ENCODE data around the gene PRMT1. TPM values are rescaled to one million over a fixed set of nuclear protein-coding genes. Genes with fewer than 3 reads are reported as not detected.

PRMT1 gene
- total and polyA plus RNA-seq, 2 of the 13 experiments (the other 11 are each of a cell fraction or from before 2014, with no cell fraction given), result 324 to 374 TPM

GRCh38 chr19:49640113-49640898 is 36.8 kb upstream of the PRMT1 start, which contains the start of gene RRAS (continued):
- no peak for TF ChIP-seq TCF12 (IDR thresholded peaks at IDR 0.05)
- no peak for TF ChIP-seq TCF12 (CRISPR knock-in tag; IDR thresholded peaks at IDR 0.05)
- 0 out of 2 replicates have a peak, but pooled peaks have one; percentile 22 for TF ChIP-seq STAT6 (CRISPR knock-in tag; IDR thresholded peaks at IDR 0.05; ENCODE audit: borderline replicate concordance)
- TF ChIP-seq, protein P1, sequence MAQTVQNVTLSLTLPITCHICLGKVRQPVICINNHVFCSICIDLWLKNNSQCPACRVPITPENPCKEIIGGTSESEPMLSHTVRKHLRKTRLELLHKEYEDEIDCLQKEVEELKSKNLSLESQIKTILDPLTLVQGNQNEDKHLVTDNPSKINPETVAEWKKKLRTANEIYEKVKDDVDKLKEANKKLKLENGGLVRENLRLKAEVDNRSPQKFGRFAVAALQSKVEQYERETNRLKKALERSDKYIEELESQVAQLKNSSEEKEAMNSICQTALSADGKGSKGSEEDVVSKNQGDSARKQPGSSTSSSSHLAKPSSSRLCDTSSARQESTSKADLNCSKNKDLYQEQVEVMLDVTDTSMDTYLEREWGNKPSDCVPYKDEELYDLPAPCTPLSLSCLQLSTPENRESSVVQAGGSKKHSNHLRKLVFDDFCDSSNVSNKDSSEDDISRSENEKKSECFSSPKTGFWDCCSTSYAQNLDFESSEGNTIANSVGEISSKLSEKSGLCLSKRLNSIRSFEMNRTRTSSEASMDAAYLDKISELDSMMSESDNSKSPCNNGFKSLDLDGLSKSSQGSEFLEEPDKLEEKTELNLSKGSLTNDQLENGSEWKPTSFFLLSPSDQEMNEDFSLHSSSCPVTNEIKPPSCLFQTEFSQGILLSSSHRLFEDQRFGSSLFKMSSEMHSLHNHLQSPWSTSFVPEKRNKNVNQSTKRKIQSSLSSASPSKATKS (CRISPR knock-in tag; IDR thresholded peaks at IDR 0.05), result no peak
- TF ChIP-seq KMT2A (CRISPR knock-in tag; IDR thresholded peaks at IDR 0.05), result no peak
- no peak for TF ChIP-seq HNRNPUL1 (IDR thresholded peaks at IDR 0.05; ENCODE audit: low read depth, low read length)
- TF ChIP-seq HMG20A (CRISPR knock-in tag; IDR thresholded peaks at IDR 0.05; ENCODE audit: borderline replicate concordance), result peak; percentile 21; the same call in 1 of the 2 replicates
- no peak for TF ChIP-seq NFATC3 (CRISPR knock-in tag; IDR thresholded peaks at IDR 0.05)
- no peak for TF ChIP-seq BCLAF1 (IDR thresholded peaks at IDR 0.05)
- TF ChIP-seq ZNF878 (CRISPR knock-in tag; IDR thresholded peaks at IDR 0.05), result no peak
- peak; percentile 68 for TF ChIP-seq GABPA (IDR thresholded peaks at IDR 0.05; ENCODE audit: low read depth, low read length)
- peak; percentile 92 for TF ChIP-seq GABPA (CRISPR knock-in tag; IDR thresholded peaks at IDR 0.05; ENCODE audit: low read depth)
- TF ChIP-seq ZNF543 (CRISPR knock-in tag; IDR thresholded peaks at IDR 0.05), result no peak
- TF ChIP-seq SMAD1 (CRISPR knock-in tag; IDR thresholded peaks at IDR 0.05; ENCODE audit: borderline replicate concordance, low read depth), result 0 out of 2 replicates have a peak, but pooled peaks have one; percentile 37
- TF ChIP-seq IRF2 (CRISPR knock-in tag; IDR thresholded peaks at IDR 0.05), result peak; percentile 51; the same call in 1 of the 2 replicates
- peak; percentile 46; the same call in 1 of the 2 replicates for TF ChIP-seq MXD4 (CRISPR knock-in tag; IDR thresholded peaks at IDR 0.05)

Data from HepG2 (cell line).